H9 (cell line): ENCODE data around the gene PCYT1A. TPM values are rescaled to one million over a fixed set of nuclear protein-coding genes. Genes with fewer than 3 reads are reported as not detected.

Source experiments
- DNase-seq: peaks from one replicate; pipeline ENCODE4 v3.0.0-alpha.2; 2017
- H2AFZ ChIP-seq: one replicate; pipeline ENCODE4 v1.6.1; 2013; ENCODE audit warnings: mild to moderate bottlenecking, low read length, control low read depth, moderate library complexity
- H2AK5ac ChIP-seq: 2 replicates; pipeline ENCODE4 v1.6.1; 2013; ENCODE audit warnings: low read length, control low read depth, mixed read lengths; ENCODE audit not compliant: insufficient read length
- H2BK120ac ChIP-seq: one replicate; pipeline ENCODE4 v1.6.1; 2013; ENCODE audit warnings: low read depth, mild to moderate bottlenecking, low read length, control low read depth, inconsistent platforms; ENCODE audit not compliant: poor library complexity, severe bottlenecking
- H2BK12ac ChIP-seq: 2 replicates; pipeline ENCODE4 v1.6.1; 2013; ENCODE audit warnings: low read length, control low read depth, mixed read lengths, low read depth; ENCODE audit not compliant: insufficient read length
- H2BK15ac ChIP-seq: 2 replicates; pipeline ENCODE4 v1.6.1; 2013; ENCODE audit warnings: low read depth, low read length, control low read depth
- H2BK20ac ChIP-seq: one replicate; pipeline ENCODE4 v1.6.1; 2013; ENCODE audit warnings: low read depth, mild to moderate bottlenecking, low read length, control low read depth, inconsistent platforms; ENCODE audit not compliant: poor library complexity, severe bottlenecking
- H2BK5ac ChIP-seq: 2 replicates; pipeline ENCODE4 v1.6.1; 2013; ENCODE audit warnings: low read length, control low read depth, mixed read lengths; ENCODE audit not compliant: insufficient read length
- H3K14ac ChIP-seq: 2 replicates; pipeline ENCODE4 v1.6.1; 2013; ENCODE audit warnings: low read length, control low read depth; ENCODE audit not compliant: insufficient read depth
- H3K18ac ChIP-seq: 2 replicates; pipeline ENCODE4 v1.6.1; 2013; ENCODE audit warnings: low read depth, mild to moderate bottlenecking, mixed read lengths, low read length, control low read depth; ENCODE audit not compliant: insufficient read length
- H3K23ac ChIP-seq: 2 replicates; pipeline ENCODE4 v1.6.1; 2013; ENCODE audit warnings: low read length, control low read depth, mixed read lengths, low read depth; ENCODE audit not compliant: insufficient read length
- H3K23me2 ChIP-seq: 2 replicates; pipeline ENCODE4 v1.6.1; 2013; ENCODE audit warnings: low read depth, mild to moderate bottlenecking, mixed read lengths, low read length, control low read depth; ENCODE audit not compliant: insufficient read length, poor library complexity, severe bottlenecking
- H3K27ac ChIP-seq: 2 replicates; pipeline ENCODE4 v1.5.1; 2013; ENCODE audit warnings: low read length, control low read depth, mixed read lengths, low read depth; ENCODE audit not compliant: insufficient read length
- H3K27me3 ChIP-seq: 2 replicates; pipeline ENCODE4 v1.6.1; 2013; ENCODE audit warnings: low read length, control low read depth, inconsistent platforms; ENCODE audit not compliant: insufficient read depth
- H3K4ac ChIP-seq: 2 replicates; pipeline ENCODE4 v1.6.1; 2013; ENCODE audit warnings: low read depth, mild to moderate bottlenecking, control low read depth, inconsistent platforms, low read length, moderate library complexity
- H3K4me1 ChIP-seq: 2 replicates; pipeline ENCODE4 v1.6.1; 2013; ENCODE audit warnings: low read length, control low read depth, inconsistent platforms; ENCODE audit not compliant: insufficient read depth
- H3K4me2 ChIP-seq: 2 replicates; pipeline ENCODE4 v1.6.1; 2013; ENCODE audit warnings: low read length, control low read depth, mixed read lengths; ENCODE audit not compliant: insufficient read length, insufficient read depth
- H3K56ac ChIP-seq: 2 replicates; pipeline ENCODE4 v1.6.1; 2013; ENCODE audit warnings: low read depth, mild to moderate bottlenecking, mixed read lengths, low read length, control low read depth; ENCODE audit not compliant: insufficient read length
- H3K79me1 ChIP-seq: 2 replicates; pipeline ENCODE4 v1.6.1; 2013; ENCODE audit warnings: low read depth, mild to moderate bottlenecking, moderate library complexity, low read length, control low read depth, inconsistent platforms; ENCODE audit not compliant: insufficient read depth, poor library complexity, severe bottlenecking
- H3K79me2 ChIP-seq: 2 replicates; pipeline ENCODE4 v1.6.1; 2013; ENCODE audit warnings: low read length, control low read depth, inconsistent platforms; ENCODE audit not compliant: insufficient read depth
- H3K9ac ChIP-seq: 2 replicates; pipeline ENCODE4 v1.6.1; 2013; ENCODE audit warnings: low read length, control low read depth, mixed read lengths; ENCODE audit not compliant: insufficient read length; ENCODE audit errors: extremely low read depth
- H3K9me3 ChIP-seq: one replicate; pipeline ENCODE4 v1.6.1; 2013; ENCODE audit warnings: low read depth, low read length, inconsistent platforms; ENCODE audit not compliant: control insufficient read depth
- H3T11ph ChIP-seq: one replicate; pipeline ENCODE4 v1.6.1; 2013; ENCODE audit warnings: mild to moderate bottlenecking, low read length, control low read depth, inconsistent platforms
- H4K20me1 ChIP-seq: one replicate; pipeline ENCODE4 v1.6.1; 2013; ENCODE audit not compliant: control insufficient read depth, insufficient read length, insufficient read depth
- H4K5ac ChIP-seq: 2 replicates; pipeline ENCODE4 v1.6.1; 2013; ENCODE audit warnings: low read depth, mild to moderate bottlenecking, mixed read lengths, low read length, control low read depth; ENCODE audit not compliant: insufficient read length
- H4K8ac ChIP-seq: replicated peaks from 2 replicates; pipeline ENCODE4 v1.6.1; 2013; ENCODE audit warnings: low read length, control low read depth, mixed read lengths, low read depth; ENCODE audit not compliant: insufficient read length
- H4K91ac ChIP-seq: 2 replicates; pipeline ENCODE4 v1.6.1; 2013; ENCODE audit warnings: low read depth, mild to moderate bottlenecking, moderate library complexity, mixed read lengths, low read length, control low read depth; ENCODE audit not compliant: insufficient read length
- H3K27ac Mint-ChIP-seq, 3 experiments: 2 replicates in 2 of 3; 3 replicates in 1 of 3; pipeline ENCODE4 v1.8.0; 2020 to 2021; ENCODE audit warnings: mixed read lengths in 3 of 3, mild to moderate bottlenecking in 1 of 3, moderate library complexity in 1 of 3
- H3K27me3 Mint-ChIP-seq: 2 replicates; pipeline ENCODE4 v1.8.0; 2021; ENCODE audit warnings: low read depth, mild to moderate bottlenecking, moderate library complexity, mixed read lengths
- H3K36me3 Mint-ChIP-seq, 3 experiments: 2 replicates in 2 of 3; 3 replicates in 1 of 3; pipeline ENCODE4 v1.8.0; 2020 to 2021; ENCODE audit warnings: low read depth in 3 of 3, mixed read lengths in 3 of 3; ENCODE audit not compliant: insufficient read depth in 1 of 3
- H3K4me1 Mint-ChIP-seq, 2 experiments: 2 replicates each; pipeline ENCODE4 v1.8.0; 2020; ENCODE audit warnings: mixed read lengths in 2 of 2
- H3K4me3 Mint-ChIP-seq, 2 experiments: 2 replicates in 1 of 2; 3 replicates in 1 of 2; pipeline ENCODE4 v1.8.0; 2020 to 2021; ENCODE audit warnings: mild to moderate bottlenecking in 2 of 2, mixed read lengths in 2 of 2, moderate library complexity in 1 of 2
- H3K9me3 Mint-ChIP-seq, 2 experiments: 2 replicates in 1 of 2; 3 replicates in 1 of 2; pipeline ENCODE4 v1.8.0; 2020; ENCODE audit warnings: mild to moderate bottlenecking in 2 of 2, mixed read lengths in 2 of 2, moderate library complexity in 1 of 2
- CTCF ChIP-seq: fragments of 200-600 bp; sonication (generic); conservative IDR thresholded peaks from 3 replicates; pipeline ENCODE4 v1.8.0; 2021; ENCODE audit warnings: antibody characterized with exemption, mild to moderate bottlenecking
- WGBS: extraction: QIAGEN DNeasy Blood & Tissue Kit; methylation state at CpG from one replicate; pipeline ENCODE4 v1.1.7; 2013; ENCODE audit warnings: missing lambda C conversion rate, low lambda C conversion rate, mixed read lengths; ENCODE audit not compliant: insufficient read length; ENCODE audit errors: extremely low coverage; 5-methylcytosine and 5-hydroxymethylcytosine counted together
- total RNA-seq: library from RNA; stranded (reverse); gene quantifications from 2 replicates; pipeline ENCODE4 v1.2.1, GENCODE V29; 2021

PCYT1A gene
- total RNA-seq, 1 experiment from 2014 or later = 31.6 TPM

- H2BK20ac ChIP-seq = no peak overlapping the region
- H2BK12ac ChIP-seq = no peak overlapping the region
- peaks cover 7% of the 10 kb centered on the region; the same call in 1 of the 2 replicates for H3K79me2 ChIP-seq
- H3K27me3 Mint-ChIP-seq = no peaks in the 10 kb centered on the region
- H3K4ac ChIP-seq = no peak overlapping the region
- H3K18ac ChIP-seq = no peak overlapping the region
- H4K8ac ChIP-seq = no peak overlapping the region
- H3K9ac ChIP-seq = peak overlapping the region; percentile 77
- H4K5ac ChIP-seq = no peak overlapping the region
- peak overlapping the region; percentile 98 to 99 for H3K4me3 Mint-ChIP-seq
- no peak overlapping the region for H3T11ph ChIP-seq
- peak overlapping the region; percentile 69 for H3K4me2 ChIP-seq
- H3K79me1 ChIP-seq = no peaks in the 10 kb centered on the region
- H2BK5ac ChIP-seq = no peak overlapping the region
- no peak overlapping the region for H3K23ac ChIP-seq
- H2AFZ ChIP-seq = no peak overlapping the region
- H3K9me3 Mint-ChIP-seq = no peaks in the 10 kb centered on the region; a peak in 1 of 5 replicates
- no peak overlapping the region for H2AK5ac ChIP-seq
- peaks cover 20 to 36% of the 10 kb centered on the region in 2 experiments for H3K4me1 Mint-ChIP-seq
- peak overlapping the region; percentile 93 for H3K14ac ChIP-seq
- H3K27ac Mint-ChIP-seq = peak overlapping the region in 2 of 3 experiments; percentile 87 to 97; a peak in 4 of 7 replicates
- no peak overlapping the region for H2BK120ac ChIP-seq
- H4K20me1 ChIP-seq = no peaks in the 10 kb centered on the region
- no peaks in the 10 kb centered on the region for H3K9me3 ChIP-seq
- peaks cover 3% of the 10 kb centered on the region for H3K4me1 ChIP-seq
- H3K36me3 Mint-ChIP-seq = no peaks in the 10 kb centered on the region
- no CpG with 5 or more reads among the region's 17 CpGs for WGBS
- H2BK15ac ChIP-seq = no peak overlapping the region
- H3K27me3 ChIP-seq = no peaks in the 10 kb centered on the region
- peaks cover 3% of the 10 kb centered on the region for H3K23me2 ChIP-seq
- H3K27ac ChIP-seq = peak overlapping the region; percentile 3
- no peak overlapping the region for H4K91ac ChIP-seq
- DNase-seq = no peak
- H3K56ac ChIP-seq = no peak overlapping the region
- no peak for TF ChIP-seq CTCF
Observed at GRCh38 chr3:196288141-196288460, 575 bp upstream of the PCYT1A start.
